B cell (primary cell): ENCODE data around the gene NAGPA.

ENCODE experiments used
- CTCF ChIP-seq: fragments of 200-600 bp; IDR thresholded peaks from one replicate; pipeline ENCODE4 v1.8.0; 2022; ENCODE audit warnings: antibody characterized with exemption, mild to moderate bottlenecking
- EZH2 ChIP-seq: IDR thresholded peaks from 2 replicates; pipeline ENCODE4 v1.6.1; 2012; ENCODE audit warnings: borderline replicate concordance, low read depth, mild to moderate bottlenecking, moderate library complexity, low read length; ENCODE audit not compliant: insufficient read depth, poor library complexity, severe bottlenecking

- no peak for TF ChIP-seq CTCF
- TF ChIP-seq EZH2 = no peak
Observed at GRCh38 chr16:4980691-4981090, 53.0 kb downstream of the NAGPA start.
